ENCODE measurements around the gene EEA1. TPM values are rescaled to one million over a fixed set of nuclear protein-coding genes. Genes with fewer than 3 reads are reported as not detected.
A peak's percentile ranks its signal among the peaks of the same experiment; 100 is the strongest.

Gene EEA1
- total and polyA plus RNA-seq, 11 donors: 5.1 to 45.5 (median 28.5) TPM

GRCh38 chr12:92945659-92946220 is 16.6 kb upstream of the EEA1 start:
- DNase-seq (no peak), ATAC-seq (no peak)
- 89 to 98% (median 94%) methylated on average over 2 of the region's 2 CpGs for WGBS, 4 donors
- no peak overlapping the region for H3K4me3 ChIP-seq
- TF ChIP-seq CTCF (IDR thresholded peaks at IDR 0.05): no peak
- TF ChIP-seq POLR2A (IDR thresholded peaks at IDR 0.05): no peak
- H3K9me3 ChIP-seq: no peaks in the 10 kb centered on the region
- H3K27ac ChIP-seq: no peak overlapping the region
- intact Hi-C loops (cut with DNase I): no loop called here
- no peaks in the 10 kb centered on the region for H3K27me3 ChIP-seq
- H3K4me1 ChIP-seq: peaks cover 0 to 8% (median 0%) of the 10 kb centered on the region in 12 donors
- no peaks in the 10 kb centered on the region for H3K36me3 ChIP-seq

- Histone ChIP-seq H3K36me3 (no peaks in the 10 kb centered on the region), H3K27me3 (no peaks in the 10 kb centered on the region), H3K4me1 (peaks cover 0 to 8% (median 0%) of the 10 kb centered on the region in 12 donors), H3K4me3 (no peak overlapping the region), H3K9me3 (no peaks in the 10 kb centered on the region), H3K27ac (no peak overlapping the region)
- intact Hi-C loops (cut with DNase I): no loop called here
- 78 to 83% (median 82%) methylated on average over 6 of the region's 6 CpGs for WGBS, 4 donors
- TF ChIP-seq CTCF (IDR thresholded peaks at IDR 0.05): peak in 3 of 12 donors; percentile 14 to 30 (median 28)
- TF ChIP-seq POLR2A (IDR thresholded peaks at IDR 0.05): no peak
- ATAC-seq: no peak
- DNase-seq: no peak
Observed at GRCh38 chr12:92943482-92944250, 14.6 kb upstream of the EEA1 start.

- H3K27me3 ChIP-seq: no peaks in the 10 kb centered on the region
- 67 to 86% (median 76%) methylated on average over 1 of the region's 1 CpG for WGBS, 4 donors
- TF ChIP-seq POLR2A (IDR thresholded peaks at IDR 0.05) (no peak), CTCF (IDR thresholded peaks at IDR 0.05) (no peak)
- H3K4me1 ChIP-seq: peaks cover 0 to 8% (median 0%) of the 10 kb centered on the region in 12 donors
- intact Hi-C loops (cut with DNase I): no loop called here
- DNase-seq (no peak), ATAC-seq (no peak)
- H3K27ac ChIP-seq: no peak overlapping the region
- H3K4me3 ChIP-seq: no peak overlapping the region
- no peaks in the 10 kb centered on the region for H3K9me3 ChIP-seq
- H3K36me3 ChIP-seq: no peaks in the 10 kb centered on the region
Observed at GRCh38 chr12:92942905-92943304, 13.8 kb upstream of the EEA1 start.

- no peak overlapping the region for H3K4me3 ChIP-seq
- no peak for DNase-seq
- TF ChIP-seq POLR2A (IDR thresholded peaks at IDR 0.05) (no peak), CTCF (IDR thresholded peaks at IDR 0.05) (no peak)
- peaks cover 0 to 8% (median 0%) of the 10 kb centered on the region in 12 donors for H3K4me1 ChIP-seq
- no peaks in the 10 kb centered on the region for H3K9me3 ChIP-seq
- 69 to 91% (median 82%) methylated on average over 1 of the region's 1 CpG for WGBS, 4 donors
- no peak for ATAC-seq
- H3K27ac ChIP-seq: no peak overlapping the region
- no peaks in the 10 kb centered on the region for H3K27me3 ChIP-seq
- H3K36me3 ChIP-seq: no peaks in the 10 kb centered on the region
- intact Hi-C loops (cut with DNase I): loop anchor here in 1 of 10 donors (10.0 kb wide), 1 partner anchor 54 kb away; no protein-coding TSS in a partner anchor
Observed at GRCh38 chr12:92939116-92939515, 10.0 kb upstream of the EEA1 start.
